ENCODE results near the gene ABCG4. TPM values are rescaled to one million over a fixed set of nuclear protein-coding genes. Genes with fewer than 3 reads are reported as not detected.

ABCG4 gene
- total RNA-seq, 2 experiments from 2014 or later = 0.08 TPM; not detected in 1

GRCh38 chr11:119158467-119158866 is 9.6 kb downstream of the ABCG4 start:
- ATAC-seq (ENCODE audit: poor library complexity) = no peak
- H3K4me1 Mint-ChIP-seq (ENCODE audit: low read depth) = no peaks in the 10 kb centered on the region
- POLR2A ChIA-PET = no interaction called here

DNA sequence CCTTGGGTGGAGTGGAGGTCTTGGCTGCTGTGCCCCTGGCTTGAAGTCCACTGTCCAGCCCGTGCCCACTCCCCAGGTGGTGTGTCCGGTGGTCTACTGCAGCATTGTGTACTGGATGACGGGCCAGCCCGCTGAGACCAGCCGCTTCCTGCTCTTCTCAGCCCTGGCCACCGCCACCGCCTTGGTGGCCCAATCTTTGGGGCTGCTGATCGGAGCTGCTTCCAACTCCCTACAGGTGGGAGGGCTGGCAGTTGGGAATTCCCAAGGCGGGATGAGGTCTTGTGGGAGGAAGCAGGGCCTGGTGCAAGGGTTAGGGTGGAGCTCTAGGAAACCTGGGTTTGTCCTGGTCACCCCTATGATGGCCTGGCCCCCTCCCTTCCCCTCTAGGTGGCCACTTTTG is 11.3 kb downstream of the ABCG4 start:
- DNase-seq (no peak), ATAC-seq (ENCODE audit: poor library complexity) (no peak)
- ChIA-PET POLR2A (no interaction called here), CTCF (no interaction called here)
- no peak overlapping the region for H3K4me3 ChIP-seq (ENCODE audit: low read length)
- intact Hi-C loops (cut with DNase I, micrococcal nuclease) = no loop called here
- no peaks in the 10 kb centered on the region for H3K9me3 ChIP-seq (ENCODE audit: control insufficient read depth in 1 of 2, insufficient read depth in 1 of 2, low read length in 2 of 2)
- no peak for TF ChIP-seq CTCF (IDR thresholded peaks at IDR 0.05)
- Mint-ChIP-seq H3K9me3 (no peaks in the 10 kb centered on the region), H3K27me3 (peaks cover 5% of the 10 kb centered on the region), H3K4me1 (ENCODE audit: low read depth) (no peaks in the 10 kb centered on the region), H3K4me3 (no peak overlapping the region), H3K27ac (no peak overlapping the region), H3K36me3 (ENCODE audit: low read depth) (no peaks in the 10 kb centered on the region)
- H3K4me1 ChIP-seq (ENCODE audit: insufficient read depth, low read length) = no peaks in the 10 kb centered on the region
- H3K36me3 ChIP-seq (ENCODE audit: insufficient read depth, low read length) = no peaks in the 10 kb centered on the region
- no peaks in the 10 kb centered on the region for H3K27me3 ChIP-seq (ENCODE audit: control insufficient read depth in 1 of 2, insufficient read depth in 2 of 2, low read length in 2 of 2)
- H3K27ac ChIP-seq (ENCODE audit: low read depth in 1 of 2, low read length in 2 of 2) = no peak overlapping the region

More at GRCh38 chr11:119158467-119158866, 9.6 kb downstream of the ABCG4 start:
- no peak for DNase-seq
- CTCF ChIA-PET = no interaction called here
- Mint-ChIP-seq H3K27me3 (peaks cover 10% of the 10 kb centered on the region), H3K36me3 (ENCODE audit: low read depth) (no peaks in the 10 kb centered on the region), H3K4me3 (no peak overlapping the region), H3K27ac (no peak overlapping the region), H3K9me3 (no peaks in the 10 kb centered on the region)
- no peak for TF ChIP-seq CTCF (IDR thresholded peaks at IDR 0.05)
- Histone ChIP-seq H3K9me3 (ENCODE audit: control insufficient read depth in 1 of 2, insufficient read depth in 1 of 2, low read length in 2 of 2) (no peaks in the 10 kb centered on the region), H3K27me3 (ENCODE audit: control insufficient read depth in 1 of 2, insufficient read depth in 2 of 2, low read length in 2 of 2) (peaks cover 0 to under 1% of the 10 kb centered on the region in 2 experiments), H3K36me3 (ENCODE audit: insufficient read depth, low read length) (no peaks in the 10 kb centered on the region), H3K4me1 (ENCODE audit: insufficient read depth, low read length) (no peaks in the 10 kb centered on the region), H3K27ac (ENCODE audit: low read depth in 1 of 2, low read length in 2 of 2) (no peak overlapping the region), H3K4me3 (ENCODE audit: low read length) (no peak overlapping the region)
- intact Hi-C loops (cut with DNase I, micrococcal nuclease) = no loop called here

- ChIA-PET POLR2A (no interaction called here), CTCF (no interaction called here)
- ATAC-seq (ENCODE audit: poor library complexity) = no peak
Measured at GRCh38 chr11:119161871-119162270, 13.0 kb downstream of the ABCG4 start.

More at GRCh38 chr11:119161871-119162270, 13.0 kb downstream of the ABCG4 start:
- Histone ChIP-seq H3K4me3 (ENCODE audit: low read length) (no peak overlapping the region), H3K27ac (ENCODE audit: low read depth in 1 of 2, low read length in 2 of 2) (no peak overlapping the region), H3K27me3 (ENCODE audit: control insufficient read depth in 1 of 2, insufficient read depth in 2 of 2, low read length in 2 of 2) (no peaks in the 10 kb centered on the region), H3K9me3 (ENCODE audit: control insufficient read depth in 1 of 2, insufficient read depth in 1 of 2, low read length in 2 of 2) (no peaks in the 10 kb centered on the region), H3K36me3 (ENCODE audit: insufficient read depth, low read length) (no peaks in the 10 kb centered on the region), H3K4me1 (ENCODE audit: insufficient read depth, low read length) (no peaks in the 10 kb centered on the region)
- no peak for DNase-seq
- Mint-ChIP-seq H3K9me3 (no peaks in the 10 kb centered on the region), H3K4me3 (no peak overlapping the region), H3K27ac (no peak overlapping the region), H3K36me3 (ENCODE audit: low read depth) (no peaks in the 10 kb centered on the region), H3K27me3 (no peaks in the 10 kb centered on the region), H3K4me1 (ENCODE audit: low read depth) (no peaks in the 10 kb centered on the region)
- no peak for TF ChIP-seq CTCF (IDR thresholded peaks at IDR 0.05)
- intact Hi-C loops (cut with DNase I, micrococcal nuclease) = no loop called here

All from CD4-positive, alpha-beta T cell (primary cell).